Activated CD8-positive, alpha-beta memory T cell treated with anti-CD3 and anti-CD28 coated beads for 36 hours (primary cell): Measurements from ENCODE around the gene FHAD1. TPM values are rescaled to one million over a fixed set of nuclear protein-coding genes. Genes with fewer than 3 reads are reported as not detected.

Experiments used
- CTCF ChIA-PET: fragments of 350-600 bp; sonication (Branson Sonifier 250); formaldehyde crosslinking; loops from one replicate; lab custom pipeline; 2021; ENCODE audit warnings: antibody characterized with exemption; lab: Charles Lee
- POLR2A ChIA-PET: fragments of 350-600 bp; sonication (Branson Sonifier 250); formaldehyde crosslinking; loops from one replicate; lab custom pipeline; 2021; ENCODE audit warnings: antibody characterized with exemption; lab: Charles Lee
- total RNA-seq, 2 experiments: library from RNA; stranded (reverse); gene quantifications; one replicate each; pipeline ENCODE4 v1.2.3, GENCODE V29; 2021

FHAD1 gene
- total RNA-seq, 2 experiments from 2014 or later = 0.38 TPM; not detected in 1

GRCh38 chr1:15312626-15313411, 65.8 kb downstream of the FHAD1 start:
- ChIA-PET CTCF (interaction anchor here (1.4 to 1.8 kb wide), 3 partner anchors 9 to 50 kb away, joined by 3 to 5 read pairs (median 3); no protein-coding TSS in a partner anchor), POLR2A (no interaction called here)

- POLR2A ChIA-PET = no interaction called here
- CTCF ChIA-PET = interaction anchor here (1.4 to 1.7 kb wide), 2 partner anchors 9 to 11 kb away, joined by 3 to 8 read pairs; no protein-coding TSS in a partner anchor
Observed at GRCh38 chr1:15314328-15315281, 67.6 kb downstream of the FHAD1 start.

DNA sequence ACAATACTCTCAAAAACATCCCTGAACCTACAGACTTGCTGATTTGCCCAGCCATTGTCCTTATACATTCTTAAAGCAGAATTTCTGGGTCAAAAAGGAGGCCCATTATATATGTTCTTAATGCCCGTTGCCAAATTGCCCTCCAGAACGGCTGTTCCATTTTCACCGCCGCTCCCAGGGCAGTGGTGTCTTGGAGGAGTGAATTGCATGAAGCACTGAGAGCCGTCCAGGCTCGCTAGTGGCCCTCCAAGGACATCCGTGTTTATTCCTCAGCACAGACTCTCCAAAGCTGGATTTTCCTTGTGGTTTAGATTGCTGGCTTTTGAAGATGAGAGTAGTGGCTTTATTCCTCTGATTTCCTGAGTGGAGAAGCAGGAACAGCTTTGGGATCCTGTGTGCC, 68.8 kb downstream of the FHAD1 start:
- ChIA-PET CTCF (interaction anchor here (1.7 kb wide), 1 partner anchor 8 kb away, joined by 8 read pairs; no protein-coding TSS in a partner anchor), POLR2A (no interaction called here)

- ChIA-PET POLR2A (no interaction called here), CTCF (no interaction called here)
Observed at GRCh38 chr1:15316510-15316909, 69.5 kb downstream of the FHAD1 start.

- ChIA-PET POLR2A (no interaction called here), CTCF (interaction anchor here (0.6 to 1.5 kb wide), 2 partner anchors 111 to 440 kb away, joined by 4 read pairs; no protein-coding TSS in a partner anchor)
Observed at GRCh38 chr1:15320267-15320666, 73.2 kb downstream of the FHAD1 start.

- CTCF ChIA-PET = interaction anchor here (4.3 kb wide), 1 partner anchor 110 kb away, joined by 61 read pairs; no protein-coding TSS in a partner anchor
- POLR2A ChIA-PET = no interaction called here
Observed at GRCh38 chr1:15321601-15322000, 74.6 kb downstream of the FHAD1 start.

DNA sequence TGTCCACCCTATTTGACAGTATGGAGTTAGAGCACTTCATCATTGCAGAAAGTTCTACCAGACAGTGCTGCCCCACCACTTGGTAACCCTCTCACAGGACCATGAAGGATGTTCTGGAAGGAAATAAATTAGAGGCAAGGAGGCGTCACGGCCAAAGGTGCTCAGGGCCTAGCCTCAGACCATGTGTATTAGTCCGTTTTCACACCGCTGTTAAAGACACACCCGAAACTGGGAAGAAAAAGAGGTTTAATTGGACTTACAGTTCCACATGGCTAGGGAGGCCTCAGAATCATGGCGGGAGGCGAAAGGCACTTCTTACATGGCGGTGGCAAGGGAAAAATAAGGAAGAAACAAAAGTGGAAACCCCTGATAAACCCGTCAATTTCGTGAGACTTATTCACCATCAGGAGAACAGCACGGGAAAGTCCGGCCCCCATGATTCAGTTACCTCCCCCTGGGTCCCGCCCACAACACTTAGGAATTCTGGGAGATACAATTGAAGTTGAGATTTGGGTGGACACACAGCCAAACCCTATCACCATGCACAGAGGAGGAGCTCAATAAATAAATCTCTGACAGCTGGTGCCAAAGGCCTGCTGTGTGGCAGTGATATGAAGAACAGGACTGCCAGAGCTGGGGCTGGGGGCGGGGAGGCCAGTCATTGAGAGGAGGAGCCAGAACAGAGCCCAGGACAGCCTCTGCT, 75.8 kb downstream of the FHAD1 start:
- CTCF ChIA-PET = interaction anchor here (0.6 to 4.3 kb wide), 15 partner anchors 8 to 1785 kb away, joined by 3 to 61 read pairs (median 5); no protein-coding TSS in a partner anchor

GRCh38 chr1:15323351-15323988, 76.4 kb downstream of the FHAD1 start:
- ChIA-PET CTCF (interaction anchor here (0.6 to 4.3 kb wide), 18 partner anchors 9 to 1784 kb away, joined by 3 to 61 read pairs (median 4); no protein-coding TSS in a partner anchor), POLR2A (interaction anchor here (0.7 kb wide), 1 partner anchor 87 kb away, joined by 3 read pairs; no protein-coding TSS in a partner anchor)

More for the DNA sequence above, 75.8 kb downstream of the FHAD1 start:
- POLR2A ChIA-PET = no interaction called here

DNA sequence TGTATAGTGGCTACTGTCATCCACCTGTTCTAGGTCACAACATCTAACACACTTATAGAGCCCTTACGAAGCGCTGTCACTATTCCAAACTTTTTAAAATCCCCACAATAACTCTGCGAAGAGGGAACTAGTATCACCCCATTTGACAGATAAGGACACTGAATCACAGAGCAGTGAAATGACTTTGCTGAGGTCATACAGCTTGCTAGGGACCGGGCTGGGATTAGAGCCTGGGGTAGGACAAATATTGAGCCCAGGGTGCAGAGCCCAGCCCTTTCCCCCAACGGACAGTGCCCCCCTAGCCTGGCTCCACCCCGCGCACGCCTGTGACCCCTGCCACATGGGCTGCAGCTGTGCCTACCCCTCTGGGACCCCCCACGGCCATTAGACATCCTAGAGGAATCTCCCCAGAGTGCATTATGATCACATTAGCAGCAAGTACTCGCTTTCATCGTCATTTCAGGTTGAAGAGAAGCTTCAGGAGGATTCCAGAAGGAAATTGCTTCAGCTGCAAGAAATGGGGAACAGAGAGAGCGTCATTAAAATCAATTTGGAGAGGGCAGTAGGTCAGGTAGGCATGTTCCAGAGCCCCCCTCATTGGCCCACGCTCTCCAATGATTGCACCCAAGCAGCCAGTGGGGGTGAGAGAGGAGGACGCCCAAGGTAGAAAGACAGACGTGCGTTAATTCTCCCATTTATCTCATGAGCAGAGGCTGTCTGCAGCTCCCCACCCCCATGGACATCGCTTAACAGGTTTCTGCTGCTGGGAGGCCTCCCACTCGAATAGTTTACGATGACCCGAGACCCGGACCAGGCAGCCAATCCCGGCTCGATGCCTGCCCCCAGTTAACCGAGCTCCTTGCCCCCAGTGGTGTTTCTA, 77.2 kb downstream of the FHAD1 start:
- POLR2A ChIA-PET = interaction anchor here (0.7 kb wide), 1 partner anchor 86 kb away, joined by 3 read pairs; no protein-coding TSS in a partner anchor

GRCh38 chr1:15324869-15325335, 77.9 kb downstream of the FHAD1 start:
- CTCF ChIA-PET = interaction anchor here (0.9 to 4.3 kb wide), 6 partner anchors 10 to 107 kb away, joined by 3 to 61 read pairs (median 6); no protein-coding TSS in a partner anchor
- POLR2A ChIA-PET = no interaction called here

More for the DNA sequence above, 77.2 kb downstream of the FHAD1 start:
- CTCF ChIA-PET = interaction anchor here (0.9 to 4.3 kb wide), 18 partner anchors 8 to 107 kb away, joined by 3 to 61 read pairs (median 4); no protein-coding TSS in a partner anchor

- ChIA-PET CTCF (interaction anchor here (0.9 to 4.3 kb wide), 3 partner anchors 90 to 106 kb away, joined by 3 to 61 read pairs (median 3); no protein-coding TSS in a partner anchor), POLR2A (no interaction called here)
Observed at GRCh38 chr1:15325375-15326085, 78.5 kb downstream of the FHAD1 start.

DNA sequence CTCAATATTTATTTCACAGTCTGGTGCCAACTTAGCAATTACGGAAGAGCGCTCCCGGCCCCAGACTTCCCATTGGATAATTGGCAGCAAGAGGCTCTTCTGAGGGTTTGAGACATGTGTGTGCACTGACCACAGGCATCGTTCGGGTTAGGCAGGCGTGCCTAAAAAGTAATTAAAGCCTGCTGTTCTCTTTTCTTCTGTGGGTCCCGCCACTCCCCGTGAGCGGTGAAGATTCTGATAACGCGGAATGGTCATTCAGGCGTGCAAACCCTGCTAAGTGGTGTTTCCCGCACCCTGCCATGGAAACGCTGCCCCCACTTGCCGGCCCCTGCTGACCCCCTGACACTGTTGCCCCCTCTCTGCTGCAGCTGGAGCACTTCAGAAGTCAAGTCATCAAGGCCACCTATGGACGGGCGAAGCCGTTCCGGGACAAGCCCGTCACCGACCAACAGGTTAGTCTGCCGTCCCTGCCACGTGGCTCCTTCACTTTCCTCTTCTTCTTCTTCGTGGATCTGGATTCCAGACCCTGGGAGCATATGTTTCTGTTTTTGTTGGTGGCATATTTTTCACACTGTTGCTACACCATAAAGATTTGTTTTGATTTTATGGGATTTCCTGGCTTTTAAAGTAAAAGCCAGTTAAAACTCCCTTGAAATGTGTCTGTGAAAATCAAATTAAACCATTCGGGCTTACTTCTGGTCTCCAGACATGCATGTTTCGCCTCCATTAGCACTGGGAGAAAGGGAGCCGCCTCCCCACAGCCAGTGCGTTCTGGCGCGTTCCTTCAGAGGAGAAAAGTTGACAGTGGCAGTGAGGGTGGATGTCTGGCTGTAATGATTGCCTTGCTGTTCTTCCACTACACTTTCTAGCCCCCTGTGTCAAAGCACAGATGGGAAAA, 79.9 kb downstream of the FHAD1 start:
- ChIA-PET POLR2A (no interaction called here), CTCF (no interaction called here)

GRCh38 chr1:15328351-15329103, 81.5 kb downstream of the FHAD1 start:
- POLR2A ChIA-PET = no interaction called here
- CTCF ChIA-PET = interaction anchor here (0.6 to 1.2 kb wide), 4 partner anchors 37 to 141 kb away, joined by 3 to 5 read pairs (median 4); no protein-coding TSS in a partner anchor

DNA sequence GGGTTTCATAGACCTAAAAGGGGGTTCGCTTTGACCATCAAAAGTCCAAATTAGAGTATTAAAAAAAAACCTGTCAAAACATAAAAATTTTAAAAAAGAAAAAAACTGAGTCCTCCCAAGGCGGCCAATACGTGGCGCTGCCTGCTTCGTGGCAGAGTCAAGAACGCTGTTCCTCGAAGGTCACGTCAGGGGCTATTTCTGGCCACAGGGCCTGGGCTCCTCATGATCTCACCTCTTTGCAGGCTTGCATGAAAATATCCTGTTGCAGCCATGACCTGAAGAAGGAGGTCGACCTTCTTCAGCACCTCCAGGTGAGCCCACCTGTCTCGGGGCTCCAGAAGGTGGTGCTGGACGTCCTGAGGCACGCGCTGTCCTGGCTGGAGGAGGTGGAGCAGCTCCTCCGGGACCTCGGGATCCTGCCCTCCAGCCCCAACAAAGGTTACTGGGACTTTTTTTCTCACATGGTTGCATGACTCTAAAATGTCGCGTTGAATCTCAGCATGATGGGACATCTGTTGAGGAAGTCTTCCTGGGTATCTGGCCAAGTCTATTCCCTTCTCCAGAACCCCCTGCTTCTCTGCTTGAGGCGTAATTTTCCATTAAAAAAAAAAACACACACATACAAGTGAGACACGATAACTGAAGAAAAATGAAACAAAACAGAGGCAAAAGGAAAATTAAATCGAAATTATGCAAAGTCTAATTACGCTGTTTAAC, 82.2 kb downstream of the FHAD1 start:
- ChIA-PET POLR2A (no interaction called here), CTCF (interaction anchor here (1.2 kb wide), 1 partner anchor 102 kb away, joined by 5 read pairs; no protein-coding TSS in a partner anchor)
